H9 (cell line): ENCODE data around the gene INSRR. TPM values are rescaled to one million over a fixed set of nuclear protein-coding genes. Genes with fewer than 3 reads are reported as not detected.

Experiments
- DNase-seq: peaks from one replicate; pipeline ENCODE4 v3.0.0-alpha.2; 2017
- H2AFZ ChIP-seq: one replicate; pipeline ENCODE4 v1.6.1; 2013; ENCODE audit warnings: mild to moderate bottlenecking, low read length, control low read depth, moderate library complexity
- H2AK5ac ChIP-seq: 2 replicates; pipeline ENCODE4 v1.6.1; 2013; ENCODE audit warnings: low read length, control low read depth, mixed read lengths; ENCODE audit not compliant: insufficient read length
- H2BK120ac ChIP-seq: one replicate; pipeline ENCODE4 v1.6.1; 2013; ENCODE audit warnings: low read depth, mild to moderate bottlenecking, low read length, control low read depth, inconsistent platforms; ENCODE audit not compliant: poor library complexity, severe bottlenecking
- H2BK12ac ChIP-seq: 2 replicates; pipeline ENCODE4 v1.6.1; 2013; ENCODE audit warnings: low read length, control low read depth, mixed read lengths, low read depth; ENCODE audit not compliant: insufficient read length
- H2BK15ac ChIP-seq: 2 replicates; pipeline ENCODE4 v1.6.1; 2013; ENCODE audit warnings: low read depth, low read length, control low read depth
- H2BK20ac ChIP-seq: one replicate; pipeline ENCODE4 v1.6.1; 2013; ENCODE audit warnings: low read depth, mild to moderate bottlenecking, low read length, control low read depth, inconsistent platforms; ENCODE audit not compliant: poor library complexity, severe bottlenecking
- H2BK5ac ChIP-seq: 2 replicates; pipeline ENCODE4 v1.6.1; 2013; ENCODE audit warnings: low read length, control low read depth, mixed read lengths; ENCODE audit not compliant: insufficient read length
- H3K14ac ChIP-seq: 2 replicates; pipeline ENCODE4 v1.6.1; 2013; ENCODE audit warnings: low read length, control low read depth; ENCODE audit not compliant: insufficient read depth
- H3K18ac ChIP-seq: 2 replicates; pipeline ENCODE4 v1.6.1; 2013; ENCODE audit warnings: low read depth, mild to moderate bottlenecking, mixed read lengths, low read length, control low read depth; ENCODE audit not compliant: insufficient read length
- H3K23ac ChIP-seq: 2 replicates; pipeline ENCODE4 v1.6.1; 2013; ENCODE audit warnings: low read length, control low read depth, mixed read lengths, low read depth; ENCODE audit not compliant: insufficient read length
- H3K23me2 ChIP-seq: 2 replicates; pipeline ENCODE4 v1.6.1; 2013; ENCODE audit warnings: low read depth, mild to moderate bottlenecking, mixed read lengths, low read length, control low read depth; ENCODE audit not compliant: insufficient read length, poor library complexity, severe bottlenecking
- H3K27ac ChIP-seq: 2 replicates; pipeline ENCODE4 v1.5.1; 2013; ENCODE audit warnings: low read length, control low read depth, mixed read lengths, low read depth; ENCODE audit not compliant: insufficient read length
- H3K27me3 ChIP-seq: 2 replicates; pipeline ENCODE4 v1.6.1; 2013; ENCODE audit warnings: low read length, control low read depth, inconsistent platforms; ENCODE audit not compliant: insufficient read depth
- H3K4ac ChIP-seq: 2 replicates; pipeline ENCODE4 v1.6.1; 2013; ENCODE audit warnings: low read depth, mild to moderate bottlenecking, control low read depth, inconsistent platforms, low read length, moderate library complexity
- H3K4me1 ChIP-seq: 2 replicates; pipeline ENCODE4 v1.6.1; 2013; ENCODE audit warnings: low read length, control low read depth, inconsistent platforms; ENCODE audit not compliant: insufficient read depth
- H3K4me2 ChIP-seq: 2 replicates; pipeline ENCODE4 v1.6.1; 2013; ENCODE audit warnings: low read length, control low read depth, mixed read lengths; ENCODE audit not compliant: insufficient read length, insufficient read depth
- H3K56ac ChIP-seq: 2 replicates; pipeline ENCODE4 v1.6.1; 2013; ENCODE audit warnings: low read depth, mild to moderate bottlenecking, mixed read lengths, low read length, control low read depth; ENCODE audit not compliant: insufficient read length
- H3K79me1 ChIP-seq: 2 replicates; pipeline ENCODE4 v1.6.1; 2013; ENCODE audit warnings: low read depth, mild to moderate bottlenecking, moderate library complexity, low read length, control low read depth, inconsistent platforms; ENCODE audit not compliant: insufficient read depth, poor library complexity, severe bottlenecking
- H3K79me2 ChIP-seq: 2 replicates; pipeline ENCODE4 v1.6.1; 2013; ENCODE audit warnings: low read length, control low read depth, inconsistent platforms; ENCODE audit not compliant: insufficient read depth
- H3K9ac ChIP-seq: 2 replicates; pipeline ENCODE4 v1.6.1; 2013; ENCODE audit warnings: low read length, control low read depth, mixed read lengths; ENCODE audit not compliant: insufficient read length; ENCODE audit errors: extremely low read depth
- H3K9me3 ChIP-seq: one replicate; pipeline ENCODE4 v1.6.1; 2013; ENCODE audit warnings: low read depth, low read length, inconsistent platforms; ENCODE audit not compliant: control insufficient read depth
- H3T11ph ChIP-seq: one replicate; pipeline ENCODE4 v1.6.1; 2013; ENCODE audit warnings: mild to moderate bottlenecking, low read length, control low read depth, inconsistent platforms
- H4K20me1 ChIP-seq: one replicate; pipeline ENCODE4 v1.6.1; 2013; ENCODE audit not compliant: control insufficient read depth, insufficient read length, insufficient read depth
- H4K5ac ChIP-seq: 2 replicates; pipeline ENCODE4 v1.6.1; 2013; ENCODE audit warnings: low read depth, mild to moderate bottlenecking, mixed read lengths, low read length, control low read depth; ENCODE audit not compliant: insufficient read length
- H4K8ac ChIP-seq: replicated peaks from 2 replicates; pipeline ENCODE4 v1.6.1; 2013; ENCODE audit warnings: low read length, control low read depth, mixed read lengths, low read depth; ENCODE audit not compliant: insufficient read length
- H4K91ac ChIP-seq: 2 replicates; pipeline ENCODE4 v1.6.1; 2013; ENCODE audit warnings: low read depth, mild to moderate bottlenecking, moderate library complexity, mixed read lengths, low read length, control low read depth; ENCODE audit not compliant: insufficient read length
- H3K27ac Mint-ChIP-seq, 3 experiments: 2 replicates in 2 of 3; 3 replicates in 1 of 3; pipeline ENCODE4 v1.8.0; 2020 to 2021; ENCODE audit warnings: mixed read lengths in 3 of 3, mild to moderate bottlenecking in 1 of 3, moderate library complexity in 1 of 3
- H3K27me3 Mint-ChIP-seq: 2 replicates; pipeline ENCODE4 v1.8.0; 2021; ENCODE audit warnings: low read depth, mild to moderate bottlenecking, moderate library complexity, mixed read lengths
- H3K36me3 Mint-ChIP-seq, 3 experiments: 2 replicates in 2 of 3; 3 replicates in 1 of 3; pipeline ENCODE4 v1.8.0; 2020 to 2021; ENCODE audit warnings: low read depth in 3 of 3, mixed read lengths in 3 of 3; ENCODE audit not compliant: insufficient read depth in 1 of 3
- H3K4me1 Mint-ChIP-seq, 2 experiments: 2 replicates each; pipeline ENCODE4 v1.8.0; 2020; ENCODE audit warnings: mixed read lengths in 2 of 2
- H3K4me3 Mint-ChIP-seq, 2 experiments: 2 replicates in 1 of 2; 3 replicates in 1 of 2; pipeline ENCODE4 v1.8.0; 2020 to 2021; ENCODE audit warnings: mild to moderate bottlenecking in 2 of 2, mixed read lengths in 2 of 2, moderate library complexity in 1 of 2
- H3K9me3 Mint-ChIP-seq, 2 experiments: 2 replicates in 1 of 2; 3 replicates in 1 of 2; pipeline ENCODE4 v1.8.0; 2020; ENCODE audit warnings: mild to moderate bottlenecking in 2 of 2, mixed read lengths in 2 of 2, moderate library complexity in 1 of 2
- CTCF ChIP-seq: fragments of 200-600 bp; sonication (generic); conservative IDR thresholded peaks from 3 replicates; pipeline ENCODE4 v1.8.0; 2021; ENCODE audit warnings: antibody characterized with exemption, mild to moderate bottlenecking
- WGBS: extraction: QIAGEN DNeasy Blood & Tissue Kit; methylation state at CpG from one replicate; pipeline ENCODE4 v1.1.7; 2013; ENCODE audit warnings: missing lambda C conversion rate, low lambda C conversion rate, mixed read lengths; ENCODE audit not compliant: insufficient read length; ENCODE audit errors: extremely low coverage; 5-methylcytosine and 5-hydroxymethylcytosine counted together
- total RNA-seq: library from RNA; stranded (reverse); gene quantifications from 2 replicates; pipeline ENCODE4 v1.2.1, GENCODE V29; 2021

INSRR gene
- total RNA-seq, 1 experiment from 2014 or later: not detected

GRCh38 chr1:156868341-156868740 is 9.4 kb upstream of the INSRR start:
- Histone ChIP-seq H2BK5ac (no peak overlapping the region), H2AFZ (no peak overlapping the region), H3K14ac (no peak overlapping the region), H3K23me2 (no peaks in the 10 kb centered on the region), H3K9me3 (no peaks in the 10 kb centered on the region), H3K79me1 (no peaks in the 10 kb centered on the region), H3K27me3 (peaks cover 8% of the 10 kb centered on the region; the same call in 1 of the 2 replicates), H3K4ac (no peak overlapping the region), H3K23ac (no peak overlapping the region), H2BK12ac (no peak overlapping the region), H3T11ph (no peak overlapping the region), H4K20me1 (no peaks in the 10 kb centered on the region), H3K56ac (no peak overlapping the region), H3K4me1 (no peaks in the 10 kb centered on the region; the same call in 1 of the 2 replicates), H2BK120ac (no peak overlapping the region), H2AK5ac (no peak overlapping the region), H4K8ac (no peak overlapping the region), H2BK15ac (no peak overlapping the region), H2BK20ac (no peak overlapping the region), H3K79me2 (no peaks in the 10 kb centered on the region), H3K18ac (no peak overlapping the region), H3K4me2 (no peak overlapping the region), H3K27ac (no peak overlapping the region), H4K91ac (no peak overlapping the region), H3K9ac (no peak overlapping the region), H4K5ac (no peak overlapping the region)
- Mint-ChIP-seq H3K9me3 (no peaks in the 10 kb centered on the region; a peak in 1 of 5 replicates), H3K4me3 (no peak overlapping the region; a peak in 1 of 5 replicates), H3K27ac (no peak overlapping the region), H3K27me3 (peaks cover 63% of the 10 kb centered on the region), H3K4me1 (peaks cover 2 to 21% of the 10 kb centered on the region in 2 experiments; a peak in 2 of 4 replicates), H3K36me3 (no peaks in the 10 kb centered on the region)
- no peak for TF ChIP-seq CTCF
- WGBS: no CpG with 5 or more reads among the region's 13 CpGs
- no peak for DNase-seq
